ENCODE data around the gene TCF4. TPM values are rescaled to one million over a fixed set of nuclear protein-coding genes. Genes with fewer than 3 reads are reported as not detected.

The TCF4 gene
- total RNA-seq, 1 experiment from 2014 or later = 143 TPM

DNA sequence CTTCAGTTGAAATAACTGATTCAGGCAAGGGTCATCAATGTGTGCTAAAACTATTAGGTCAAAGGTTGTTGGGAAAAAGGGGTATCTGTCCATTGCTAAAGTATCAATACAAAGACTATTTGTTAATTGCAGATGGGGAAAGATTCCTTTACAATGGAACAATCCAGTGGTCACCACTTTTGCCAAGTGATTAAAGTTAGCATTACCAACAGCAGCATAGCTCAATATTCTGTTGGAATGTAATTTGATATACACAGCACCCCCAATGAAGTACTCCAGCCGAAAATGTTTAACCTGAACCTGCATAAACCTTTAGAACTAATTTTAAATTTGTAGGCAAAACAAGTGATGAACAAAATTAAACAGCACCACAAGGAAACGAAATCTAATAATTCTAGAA lies 191.0 kb downstream of the TCF4 start:
- CTCF ChIA-PET = no interaction called here

DNA sequence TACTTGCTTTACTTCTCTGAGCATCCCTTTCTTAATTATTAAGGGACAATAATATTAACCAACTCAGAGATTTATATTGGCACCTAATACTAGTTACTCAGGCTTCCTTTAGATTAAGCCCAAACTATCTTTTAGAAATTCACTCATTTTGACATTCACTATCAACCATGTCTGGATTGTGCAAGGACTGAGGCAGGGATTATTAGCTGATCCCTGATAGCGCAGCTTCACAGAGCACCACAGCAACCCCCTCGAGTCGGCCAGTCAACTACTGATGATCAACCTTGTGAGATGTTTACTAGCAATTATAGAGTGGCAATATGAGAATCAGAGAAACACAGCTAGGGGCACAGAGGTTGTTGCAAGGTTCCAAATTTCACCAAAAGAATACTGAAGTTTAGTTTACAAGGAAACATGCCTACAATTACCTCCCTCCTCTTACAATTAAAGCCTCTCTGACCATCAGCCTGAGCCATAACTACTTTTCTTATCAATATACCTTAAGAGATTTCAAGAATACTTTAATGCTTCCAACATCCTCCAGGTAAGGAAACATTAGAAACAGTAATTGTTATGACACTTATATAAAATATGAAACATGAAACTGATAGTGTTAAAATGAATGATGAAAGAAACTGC lies 191.6 kb downstream of the TCF4 start:
- ChIA-PET CTCF (no interaction called here), POLR2A (ENCODE audit: low non-redundant PET) (no interaction called here)
- Histone ChIP-seq H3K36me3 (ENCODE audit: insufficient read depth, low read length, poor library complexity, severe bottlenecking) (no peaks in the 10 kb centered on the region), H3K27ac (ENCODE audit: low read depth, low read length, poor library complexity, severe bottlenecking) (peak overlapping the region; percentile 68), H3K27me3 (replicated peaks; ENCODE audit: insufficient read depth, low read depth, low read length, poor library complexity) (no peaks in the 10 kb centered on the region), H3K4me3 (ENCODE audit: low read depth, low read length, poor library complexity, severe bottlenecking) (peak overlapping the region; percentile 13), H3K9me3 (ENCODE audit: low read depth, low read length, poor library complexity, severe bottlenecking) (no peaks in the 10 kb centered on the region), H3K4me1 (ENCODE audit: insufficient read depth, low read length, poor library complexity, severe bottlenecking) (peaks cover 65% of the 10 kb centered on the region)
- peak; percentile 62 for DNase-seq (ENCODE audit: low spot score)
- intact Hi-C loops (cut with micrococcal nuclease; ENCODE audit: unreplicated experiment) = no loop called here
- TSS peak; percentile 40 for BruUV-seq (replicated peaks)
- TF ChIP-seq, protein P1, sequence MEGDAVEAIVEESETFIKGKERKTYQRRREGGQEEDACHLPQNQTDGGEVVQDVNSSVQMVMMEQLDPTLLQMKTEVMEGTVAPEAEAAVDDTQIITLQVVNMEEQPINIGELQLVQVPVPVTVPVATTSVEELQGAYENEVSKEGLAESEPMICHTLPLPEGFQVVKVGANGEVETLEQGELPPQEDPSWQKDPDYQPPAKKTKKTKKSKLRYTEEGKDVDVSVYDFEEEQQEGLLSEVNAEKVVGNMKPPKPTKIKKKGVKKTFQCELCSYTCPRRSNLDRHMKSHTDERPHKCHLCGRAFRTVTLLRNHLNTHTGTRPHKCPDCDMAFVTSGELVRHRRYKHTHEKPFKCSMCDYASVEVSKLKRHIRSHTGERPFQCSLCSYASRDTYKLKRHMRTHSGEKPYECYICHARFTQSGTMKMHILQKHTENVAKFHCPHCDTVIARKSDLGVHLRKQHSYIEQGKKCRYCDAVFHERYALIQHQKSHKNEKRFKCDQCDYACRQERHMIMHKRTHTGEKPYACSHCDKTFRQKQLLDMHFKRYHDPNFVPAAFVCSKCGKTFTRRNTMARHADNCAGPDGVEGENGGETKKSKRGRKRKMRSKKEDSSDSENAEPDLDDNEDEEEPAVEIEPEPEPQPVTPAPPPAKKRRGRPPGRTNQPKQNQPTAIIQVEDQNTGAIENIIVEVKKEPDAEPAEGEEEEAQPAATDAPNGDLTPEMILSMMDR (conservative IDR thresholded peaks at IDR 0.05; ENCODE audit: low read depth, low read length) = no peak
- TF ChIP-seq EZH2 (IDR thresholded peaks at IDR 0.05; ENCODE audit: borderline replicate concordance, low read depth, low read length, poor library complexity, severe bottlenecking) = no peak

More for the DNA sequence above, 191.0 kb downstream of the TCF4 start:
- no peak for TF ChIP-seq EZH2 (IDR thresholded peaks at IDR 0.05; ENCODE audit: borderline replicate concordance, low read depth, low read length, poor library complexity, severe bottlenecking)
- TF ChIP-seq, protein P1 (conservative IDR thresholded peaks at IDR 0.05; ENCODE audit: low read depth, low read length) = no peak
- H3K4me3 ChIP-seq (ENCODE audit: low read depth, low read length, poor library complexity, severe bottlenecking) = no peak overlapping the region
- no peaks in the 10 kb centered on the region for H3K36me3 ChIP-seq (ENCODE audit: insufficient read depth, low read length, poor library complexity, severe bottlenecking)
- intact Hi-C loops (cut with micrococcal nuclease; ENCODE audit: unreplicated experiment) = no loop called here
- H3K27ac ChIP-seq (ENCODE audit: low read depth, low read length, poor library complexity, severe bottlenecking) = no peak overlapping the region
- H3K9me3 ChIP-seq (ENCODE audit: low read depth, low read length, poor library complexity, severe bottlenecking) = no peaks in the 10 kb centered on the region
- H3K4me1 ChIP-seq (ENCODE audit: insufficient read depth, low read length, poor library complexity, severe bottlenecking) = peaks cover 66% of the 10 kb centered on the region
- no peaks in the 10 kb centered on the region for H3K27me3 ChIP-seq (replicated peaks; ENCODE audit: insufficient read depth, low read depth, low read length, poor library complexity)
- POLR2A ChIA-PET (ENCODE audit: low non-redundant PET) = no interaction called here
- no TSS peak for BruUV-seq (replicated peaks)
- no peak for DNase-seq (ENCODE audit: low spot score)

DNA sequence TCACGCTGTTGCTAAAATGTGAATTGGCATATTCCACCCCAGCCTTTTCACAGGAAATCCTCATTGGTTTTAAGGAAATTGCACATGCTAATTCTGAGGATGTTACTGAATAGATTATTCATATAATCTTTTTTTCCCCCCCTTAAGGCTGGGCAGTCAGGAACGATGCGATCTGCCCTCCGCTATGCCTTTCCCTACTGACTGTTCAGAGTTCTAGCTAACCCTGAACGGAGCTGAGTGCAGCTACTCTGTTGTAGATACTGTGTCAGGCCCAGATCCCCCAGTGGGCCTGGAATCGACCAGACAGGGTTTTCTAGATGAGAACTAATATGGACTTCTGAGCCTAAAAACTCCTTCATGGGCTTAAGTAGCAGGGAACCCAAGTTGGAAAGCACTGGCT lies 192.2 kb downstream of the TCF4 start:
- peaks cover 65% of the 10 kb centered on the region for H3K4me1 ChIP-seq (ENCODE audit: insufficient read depth, low read length, poor library complexity, severe bottlenecking)
- TF ChIP-seq, protein P1 (conservative IDR thresholded peaks at IDR 0.05; ENCODE audit: low read depth, low read length) = no peak
- TF ChIP-seq EZH2 (IDR thresholded peaks at IDR 0.05; ENCODE audit: borderline replicate concordance, low read depth, low read length, poor library complexity, severe bottlenecking) = no peak
- ChIA-PET CTCF (no interaction called here), POLR2A (ENCODE audit: low non-redundant PET) (no interaction called here)
- intact Hi-C loops (cut with micrococcal nuclease; ENCODE audit: unreplicated experiment) = no loop called here
- H3K27ac ChIP-seq (ENCODE audit: low read depth, low read length, poor library complexity, severe bottlenecking) = peak overlapping the region; percentile 68
- H3K36me3 ChIP-seq (ENCODE audit: insufficient read depth, low read length, poor library complexity, severe bottlenecking) = no peaks in the 10 kb centered on the region
- H3K9me3 ChIP-seq (ENCODE audit: low read depth, low read length, poor library complexity, severe bottlenecking) = no peaks in the 10 kb centered on the region
- H3K27me3 ChIP-seq (replicated peaks; ENCODE audit: insufficient read depth, low read depth, low read length, poor library complexity) = no peaks in the 10 kb centered on the region
- H3K4me3 ChIP-seq (ENCODE audit: low read depth, low read length, poor library complexity, severe bottlenecking) = peak overlapping the region; percentile 13
- no TSS peak for BruUV-seq (replicated peaks)
- peak; percentile 77 for DNase-seq (ENCODE audit: low spot score)

Measured in A673 (cell line).